Fibroblast of villous mesenchyme (primary cell): Measurements from ENCODE around the gene JUND. TPM values are rescaled to one million over a fixed set of nuclear protein-coding genes. Genes with fewer than 3 reads are reported as not detected.

ENCODE experiments used
- DNase-seq: peaks from one replicate; pipeline ENCODE4 v3.0.0-alpha.2; 2010; ENCODE audit warnings: low read depth
- H3K4me3 ChIP-seq: 2 replicates; pipeline ENCODE4 v1.5.1; 2011; ENCODE audit warnings: low read depth, mild to moderate bottlenecking, low read length
- CTCF ChIP-seq: IDR thresholded peaks from 2 replicates; pipeline ENCODE4 v1.5.1; 2012; ENCODE audit warnings: low read depth, mild to moderate bottlenecking, low read length; ENCODE audit not compliant: insufficient read depth
- total RNA-seq: library from RNA; depleted of rRNA; stranded (reverse); fragments of >200 nt; gene quantifications from 2 replicates; pipeline ENCODE4 v1.2.3, GENCODE V29; 2012

Gene JUND
- total RNA-seq, 1 donor, result 111 TPM

DNA sequence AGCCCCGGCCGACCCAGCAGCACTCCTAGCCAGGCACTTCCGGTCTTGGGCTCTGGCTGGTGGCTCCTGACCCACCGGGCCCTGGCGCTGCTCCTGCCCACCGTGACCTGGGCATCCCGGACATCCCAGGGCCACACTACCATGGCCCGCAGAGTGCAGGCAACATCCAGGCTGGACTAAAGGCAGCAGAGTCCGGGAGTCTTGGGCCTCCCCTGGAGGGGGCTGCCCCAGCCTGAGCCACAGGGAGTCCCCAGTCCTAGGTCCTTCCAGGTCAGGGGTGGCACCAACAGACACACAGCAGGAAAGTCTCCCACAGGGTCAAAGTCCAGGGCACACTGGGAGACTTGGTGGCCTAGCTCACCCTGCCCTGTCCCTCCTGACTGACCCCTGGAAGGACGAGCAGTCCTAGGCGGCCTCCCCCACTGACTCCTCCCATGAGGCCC is 30.7 kb upstream of the JUND start:
- no peak for TF ChIP-seq CTCF
- DNase-seq, result no peak

GRCh38 chr19:18311502-18312091 is 30.2 kb upstream of the JUND start:
- TF ChIP-seq CTCF, result no peak
- no peak overlapping the region for H3K4me3 ChIP-seq
- DNase-seq, result no peak

More for the DNA sequence above, 30.7 kb upstream of the JUND start:
- H3K4me3 ChIP-seq, result no peak overlapping the region

- DNase-seq, result no peak
- TF ChIP-seq CTCF, result no peak
- no peak overlapping the region for H3K4me3 ChIP-seq
Measured at GRCh38 chr19:18310966-18311365, 29.5 kb upstream of the JUND start.

DNA sequence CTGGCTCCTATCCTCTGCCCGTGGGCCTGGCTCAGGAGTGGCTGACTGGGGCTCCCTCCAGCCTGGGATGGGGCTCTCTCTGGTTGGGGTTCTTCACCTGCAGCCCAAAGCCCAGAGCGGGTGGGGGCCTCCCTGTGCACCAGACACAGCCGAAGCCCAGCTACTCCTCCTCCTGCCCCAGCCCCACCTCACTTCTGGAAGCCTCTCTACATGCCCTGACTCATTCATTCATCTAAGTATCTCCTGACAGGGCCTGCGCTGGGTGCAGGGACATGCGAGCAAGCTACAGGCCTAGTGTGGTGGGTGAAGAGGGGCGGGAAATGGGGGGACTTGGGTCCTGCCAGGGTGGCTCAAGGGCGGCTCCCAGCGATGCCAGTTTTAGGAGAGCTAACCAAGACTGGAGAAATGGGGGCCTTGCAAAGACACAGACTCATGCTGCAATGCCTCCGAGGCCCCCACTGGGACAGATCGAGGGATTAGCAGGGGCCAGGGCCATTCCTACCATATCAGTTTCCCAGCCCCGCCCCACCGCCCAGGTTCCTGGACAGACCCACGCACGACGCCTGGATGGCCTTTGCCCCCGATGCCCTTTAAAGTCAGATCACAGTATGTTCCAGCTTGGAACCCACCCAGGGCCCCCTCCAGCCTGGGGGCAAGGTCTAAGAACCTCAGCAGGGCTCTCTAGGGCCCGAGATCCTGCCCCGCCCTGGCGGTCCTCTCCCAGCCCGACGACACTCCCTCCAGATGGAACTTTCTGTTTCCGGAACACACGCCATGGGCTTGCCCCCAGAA is 28.9 kb upstream of the JUND start:
- no peak for DNase-seq
- H3K4me3 ChIP-seq, result no peak overlapping the region
- no peak for TF ChIP-seq CTCF

DNA sequence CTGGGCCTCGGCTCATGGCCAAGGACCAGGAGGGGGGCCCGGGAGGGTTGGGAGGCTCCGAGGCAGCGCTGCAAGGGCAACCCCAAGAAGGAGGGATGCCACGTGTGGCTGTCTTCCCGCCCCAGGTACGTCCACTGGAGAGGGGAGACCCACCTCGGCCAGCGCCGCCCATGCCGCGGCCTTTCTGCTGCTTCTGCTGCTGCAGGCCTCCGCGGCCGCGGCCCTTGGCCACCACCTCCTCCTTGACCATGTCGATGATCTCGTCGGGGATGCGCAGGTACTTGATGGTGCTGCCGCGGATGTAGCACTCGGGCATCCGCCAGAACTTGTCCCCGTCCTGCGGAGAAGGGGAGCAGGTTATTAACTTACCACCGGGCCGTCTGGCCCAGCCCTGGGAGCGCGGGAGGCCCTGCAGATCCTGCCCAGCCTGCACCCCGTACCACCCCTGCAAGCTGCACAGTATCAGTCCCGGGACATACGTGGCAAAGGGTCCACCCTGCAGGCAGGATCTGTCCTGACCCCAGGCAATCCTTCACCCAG is 28.2 kb upstream of the JUND start:
- TF ChIP-seq CTCF, result no peak
- H3K4me3 ChIP-seq, result no peak overlapping the region
- DNase-seq, result no peak

DNA sequence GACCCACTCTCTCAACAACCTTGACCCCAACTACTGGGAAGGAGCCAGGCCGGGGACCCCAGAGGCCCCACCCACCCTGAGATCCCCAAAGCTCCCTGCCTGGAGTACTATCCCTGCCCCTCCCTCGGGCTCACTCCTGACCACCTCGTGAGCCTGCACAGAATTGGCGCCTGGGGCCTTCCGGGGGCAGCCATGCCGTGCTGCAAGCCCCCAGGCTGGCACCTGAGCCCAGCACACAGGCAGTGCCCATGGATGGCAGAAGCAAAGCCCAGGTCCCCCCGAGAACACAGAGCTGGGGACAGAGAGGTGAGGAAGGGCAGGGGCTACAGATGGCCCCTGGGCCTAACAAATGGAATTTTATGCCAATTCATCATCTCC is 27.5 kb upstream of the JUND start:
- TF ChIP-seq CTCF, result no peak
- no peak overlapping the region for H3K4me3 ChIP-seq
- DNase-seq, result no peak
